Epidermal melanocyte (primary cell): ENCODE measurements around the gene RAD9A.
"Not testable (repeated sequence)": the region's sequence is repeated elsewhere in the genome, so short reads cannot be mapped to it uniquely, and the experiment has no call there.

Experiments
- DNase-seq: peaks from one replicate; pipeline ENCODE4 v3.0.0; 2011; ENCODE audit warnings: low spot score; ENCODE audit not compliant: insufficient read length

The RAD9A gene

GRCh38 chr11:67422891-67423290 lies 31.1 kb downstream of the RAD9A start:
- DNase-seq = no peak

- no peak for DNase-seq
These were observed 31.7 kb downstream of the RAD9A start for GRCh38 chr11:67423466-67423865.

GRCh38 chr11:67423891-67424613 lies 32.3 kb downstream of the RAD9A start:
- no peak for DNase-seq

GRCh38 chr11:67427364-67427859 lies 35.6 kb downstream of the RAD9A start:
- not testable (repeated sequence) for DNase-seq

GRCh38 chr11:67428052-67429001 lies 36.5 kb downstream of the RAD9A start, which contains the start of gene RPS6KB2:
Gene RPS6KB2 (plus strand): TSS chr11:67428494. CDS start chr11:67428546, 52 bp downstream.
- DNase-seq = peak; percentile 100

GRCh38 chr11:67429038-67429668 lies 37.4 kb downstream of the RAD9A start:
- no peak for DNase-seq

GRCh38 chr11:67429722-67430121 lies 37.9 kb downstream of the RAD9A start:
- no peak for DNase-seq

- DNase-seq = no peak
These were observed 39.8 kb downstream of the RAD9A start for GRCh38 chr11:67431346-67432249.

GRCh38 chr11:67432655-67433349 lies 41.0 kb downstream of the RAD9A start:
- DNase-seq = no peak

GRCh38 chr11:67433536-67434394 lies 42.0 kb downstream of the RAD9A start:
- no peak for DNase-seq

- no peak for DNase-seq
These were observed 42.7 kb downstream of the RAD9A start for GRCh38 chr11:67434395-67434881.

- DNase-seq = no peak
These were observed 43.4 kb downstream of the RAD9A start for GRCh38 chr11:67435031-67435726.

- no peak for DNase-seq
These were observed 44.1 kb downstream of the RAD9A start for GRCh38 chr11:67435727-67436458.

GRCh38 chr11:67436459-67437081 lies 44.8 kb downstream of the RAD9A start:
- no peak for DNase-seq

GRCh38 chr11:67437082-67437808 lies 45.5 kb downstream of the RAD9A start, which contains the start of gene PTPRCAP:
Gene PTPRCAP (minus strand): TSS chr11:67437682. CDS start chr11:67437619, 63 bp downstream.
- DNase-seq = no peak

GRCh38 chr11:67437809-67438157 lies 46.0 kb downstream of the RAD9A start:
- DNase-seq = no peak
